HL-60/S4 treated with retinoic acid at 250 ng/mL for 4 days and 3 days (cell line): ENCODE results near the gene SALL3.

ENCODE experiments used
- in situ Hi-C: fragments of 300-500 bp; cut with MboI; formaldehyde crosslinking; loops from 2 replicates; pipeline ENCODE4 v1.7.0; 2022; ENCODE audit warnings: low sequenced_read_pairs

Gene SALL3

DNA sequence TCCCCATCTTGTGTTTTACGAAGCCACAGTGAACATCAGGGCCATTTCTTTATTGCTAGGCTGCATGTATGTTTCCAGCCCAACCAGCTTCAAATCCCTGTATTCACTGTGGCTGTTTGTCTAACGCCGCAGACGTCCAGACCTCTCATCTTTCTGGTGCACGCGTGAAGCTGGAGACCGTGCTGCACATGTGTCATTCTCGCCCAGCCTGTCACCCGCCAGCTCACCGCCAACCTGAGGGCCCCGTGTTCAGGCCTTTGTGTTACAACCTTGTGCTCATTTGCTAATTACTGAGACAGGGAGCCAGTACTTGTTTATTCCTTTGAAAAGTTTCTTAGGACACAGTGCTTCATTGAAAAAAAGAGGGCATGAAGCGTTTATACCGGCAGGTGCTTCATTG, 21.4 kb downstream of the SALL3 start:
- in situ Hi-C loops, result no loop called here

DNA sequence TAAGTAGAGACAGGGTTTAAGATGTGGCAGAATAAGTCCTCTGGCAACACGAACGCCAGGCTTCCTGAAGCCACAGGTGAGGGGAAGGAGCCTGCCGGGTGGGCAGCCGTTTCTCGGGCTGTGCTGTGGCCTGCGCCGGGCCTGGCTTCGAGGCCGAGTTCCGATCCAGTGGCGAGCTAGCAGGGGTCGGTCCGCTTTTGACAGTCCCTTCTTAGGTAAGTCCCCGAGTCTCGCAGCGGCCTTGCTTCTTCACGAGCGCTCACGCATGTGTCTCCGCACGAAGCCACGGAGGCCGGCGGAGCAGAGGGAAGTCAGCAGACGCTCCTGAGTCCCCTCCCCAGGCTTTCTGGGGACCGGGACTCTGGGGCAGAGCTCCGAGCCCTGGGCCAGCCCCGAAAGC, 26.0 kb downstream of the SALL3 start:
- in situ Hi-C loops, result no loop called here

DNA sequence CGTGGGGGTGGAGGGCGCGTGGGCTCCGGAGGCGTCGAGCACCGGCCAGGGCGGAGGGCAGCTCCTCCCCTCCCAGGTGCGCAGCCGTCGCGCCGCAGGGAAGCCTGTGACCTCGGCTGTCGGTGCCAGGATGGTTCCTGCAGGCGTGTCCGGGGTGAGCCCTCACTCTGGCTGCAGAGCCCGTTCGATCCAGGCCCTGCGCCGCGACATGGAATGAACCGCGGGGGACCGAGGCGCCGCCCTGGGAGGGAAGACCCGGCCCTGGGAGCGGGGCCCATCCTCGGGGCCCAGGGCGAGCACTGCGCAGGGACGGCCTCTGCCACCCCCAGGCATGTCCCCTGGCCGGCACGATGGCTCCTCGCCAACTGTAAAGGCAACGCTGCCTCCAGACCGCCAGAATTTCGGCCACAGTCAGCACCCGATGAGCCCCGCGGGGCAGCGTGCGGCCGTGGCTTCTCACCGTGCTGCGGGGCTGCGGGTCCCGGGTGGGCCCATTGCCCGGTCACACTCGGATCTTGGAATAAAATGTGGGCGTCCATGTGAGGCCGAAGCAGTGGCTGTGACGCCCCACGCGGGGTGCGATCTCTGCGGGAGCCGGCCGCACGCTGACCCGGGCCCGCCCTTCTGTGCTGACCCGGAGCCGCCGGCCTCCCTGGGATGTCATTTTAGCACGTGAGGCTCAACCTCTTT, 26.6 kb downstream of the SALL3 start:
- in situ Hi-C loops, result no loop called here

DNA sequence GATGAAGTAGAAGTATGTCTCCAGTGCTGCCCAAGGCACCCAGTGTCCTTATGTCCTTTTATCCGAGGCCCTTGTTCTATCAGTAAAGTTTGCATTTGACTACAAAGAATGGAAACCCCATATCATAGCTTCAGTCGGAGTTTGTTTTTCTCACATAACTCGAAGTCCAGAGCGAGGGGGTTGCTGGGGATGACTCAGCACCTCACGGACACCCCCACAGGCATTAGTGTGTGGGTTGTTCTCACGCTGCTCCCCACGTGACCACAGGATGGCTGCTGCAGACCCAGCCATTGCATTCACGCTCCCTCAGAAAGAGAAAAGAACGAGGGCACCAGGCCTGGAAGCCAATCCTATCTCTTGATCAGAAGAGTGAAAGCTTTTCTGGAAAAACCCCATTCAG, 27.8 kb downstream of the SALL3 start:
- in situ Hi-C loops, result no loop called here

GRCh38 chr18:79008356-79008940, 28.8 kb downstream of the SALL3 start:
- in situ Hi-C loops, result no loop called here

DNA sequence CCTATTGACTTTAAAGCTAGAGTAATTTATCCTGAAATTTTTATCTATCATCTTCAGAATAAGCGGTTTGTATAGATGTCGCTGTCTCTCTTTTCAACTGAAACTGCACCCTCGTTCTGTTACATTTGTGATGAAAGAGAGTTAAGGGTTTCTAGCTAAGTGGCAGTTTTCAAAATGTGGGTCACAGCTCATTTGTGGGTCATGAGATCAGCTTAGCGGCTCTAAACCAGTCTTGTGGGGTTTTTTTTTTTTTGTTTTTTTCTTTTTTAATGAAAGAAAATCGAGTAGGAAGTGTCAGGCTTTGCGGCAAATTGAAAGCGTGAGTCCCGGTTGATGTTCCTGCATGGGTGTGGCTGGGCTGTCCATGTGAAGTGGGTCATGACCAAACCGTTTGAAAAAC, 31.2 kb downstream of the SALL3 start:
- in situ Hi-C loops, result no loop called here

GRCh38 chr18:79011300-79011870, 31.8 kb downstream of the SALL3 start:
- in situ Hi-C loops, result no loop called here

DNA sequence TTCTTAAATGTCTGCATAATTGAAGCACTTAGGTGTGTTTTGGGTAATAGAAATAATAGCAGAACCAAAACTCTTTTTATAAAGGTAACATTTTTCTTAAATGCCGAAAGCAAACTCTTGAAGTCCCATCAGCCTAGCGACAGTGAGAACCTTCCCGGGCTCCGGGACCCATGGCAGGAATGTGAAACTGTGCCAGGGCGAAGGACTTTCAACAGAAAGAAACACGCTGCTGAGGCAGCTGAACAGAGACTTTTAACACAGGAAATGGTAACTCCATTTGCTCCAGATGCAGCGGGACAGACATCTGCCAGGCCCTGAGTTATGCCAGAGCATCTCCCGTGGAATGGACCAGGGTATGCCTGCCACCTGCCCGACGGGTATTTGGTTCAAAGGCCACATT, 34.3 kb downstream of the SALL3 start:
- in situ Hi-C loops, result no loop called here

DNA sequence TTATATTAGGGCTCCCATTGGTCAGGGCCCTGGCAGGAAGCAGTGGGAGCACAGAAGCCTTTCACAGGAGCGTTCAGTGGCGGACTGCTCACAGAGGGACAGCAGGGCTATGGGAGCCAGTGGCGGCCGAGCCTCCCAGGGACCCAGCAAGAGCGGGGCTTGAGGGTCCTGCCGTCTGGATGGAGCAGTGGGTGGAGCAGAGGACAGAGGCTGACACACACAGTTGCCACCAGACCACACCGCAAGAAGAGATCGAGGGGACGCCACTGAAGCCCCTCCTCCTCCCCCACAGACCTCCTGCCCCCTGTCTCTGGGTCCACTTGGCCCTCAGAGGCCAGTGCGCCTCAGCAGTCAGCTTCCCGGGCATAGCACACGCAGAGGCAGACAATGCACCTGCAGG, 39.3 kb downstream of the SALL3 start:
- in situ Hi-C loops, result no loop called here

DNA sequence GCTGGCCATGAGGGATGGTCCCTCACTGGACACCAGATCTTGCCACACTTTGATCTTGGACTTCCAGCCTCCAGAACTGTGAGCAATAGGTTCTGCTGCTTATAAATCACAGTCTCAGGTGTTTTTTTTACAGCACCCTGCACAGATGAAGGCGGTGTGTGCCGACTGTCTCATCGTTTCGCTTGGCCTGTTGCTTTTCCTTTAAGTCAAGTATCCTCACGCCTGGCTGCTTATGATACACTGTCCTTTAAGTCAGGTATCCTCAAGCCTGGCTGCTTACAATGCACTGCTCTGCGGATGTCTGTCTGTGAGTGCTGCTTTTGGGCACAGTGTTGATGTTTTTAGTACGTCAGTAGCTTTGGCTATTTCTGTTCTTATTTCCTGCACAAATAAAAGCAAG, 40.3 kb downstream of the SALL3 start:
- in situ Hi-C loops, result no loop called here

- in situ Hi-C loops, result no loop called here
Measured at GRCh38 chr18:79022603-79023002, 43.0 kb downstream of the SALL3 start.

- in situ Hi-C loops, result no loop called here
Measured at GRCh38 chr18:79026491-79026890, 46.9 kb downstream of the SALL3 start.

GRCh38 chr18:79030680-79031079, 51.1 kb downstream of the SALL3 start:
- in situ Hi-C loops, result no loop called here

- in situ Hi-C loops, result no loop called here
Measured at GRCh38 chr18:79042276-79042675, 62.7 kb downstream of the SALL3 start.

DNA sequence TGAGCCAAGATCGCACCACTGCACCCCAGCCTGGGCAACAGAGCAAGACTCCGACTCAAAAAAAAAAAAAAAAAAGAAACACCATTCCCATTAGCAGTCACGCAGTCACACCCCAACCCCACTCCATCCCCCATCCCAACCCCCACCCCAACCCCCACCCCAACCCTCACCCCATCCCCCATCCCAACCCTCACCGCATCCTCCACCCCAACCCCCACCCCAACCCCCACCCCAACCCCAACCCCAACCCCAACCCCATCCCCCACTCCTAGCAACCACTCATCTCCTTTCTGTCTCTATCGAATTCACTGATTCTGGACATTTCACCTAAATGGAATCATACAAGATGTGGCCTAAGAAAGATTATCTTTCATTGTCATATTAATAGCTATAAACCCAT, 63.7 kb downstream of the SALL3 start:
- in situ Hi-C loops, result no loop called here

DNA sequence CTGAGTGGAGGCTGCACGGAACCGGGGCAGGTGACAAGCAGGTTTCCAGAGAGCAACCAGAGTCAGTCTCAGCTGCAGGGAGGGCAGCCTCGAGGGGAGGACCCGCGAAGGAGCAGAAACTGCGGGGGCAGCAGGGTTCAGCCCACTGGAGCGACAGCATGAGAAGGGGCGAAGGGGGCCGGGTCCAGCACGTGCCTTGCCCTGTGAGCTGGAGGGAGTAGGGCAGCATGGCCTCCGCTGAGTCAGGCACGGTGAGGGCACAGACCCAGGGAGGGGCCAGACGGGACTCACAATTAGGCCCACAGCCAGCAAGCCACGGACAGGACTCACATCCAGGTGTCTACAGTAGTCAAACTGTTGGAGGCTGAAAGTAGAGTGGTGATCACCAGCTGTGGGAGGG, 66.9 kb downstream of the SALL3 start:
- in situ Hi-C loops, result no loop called here

DNA sequence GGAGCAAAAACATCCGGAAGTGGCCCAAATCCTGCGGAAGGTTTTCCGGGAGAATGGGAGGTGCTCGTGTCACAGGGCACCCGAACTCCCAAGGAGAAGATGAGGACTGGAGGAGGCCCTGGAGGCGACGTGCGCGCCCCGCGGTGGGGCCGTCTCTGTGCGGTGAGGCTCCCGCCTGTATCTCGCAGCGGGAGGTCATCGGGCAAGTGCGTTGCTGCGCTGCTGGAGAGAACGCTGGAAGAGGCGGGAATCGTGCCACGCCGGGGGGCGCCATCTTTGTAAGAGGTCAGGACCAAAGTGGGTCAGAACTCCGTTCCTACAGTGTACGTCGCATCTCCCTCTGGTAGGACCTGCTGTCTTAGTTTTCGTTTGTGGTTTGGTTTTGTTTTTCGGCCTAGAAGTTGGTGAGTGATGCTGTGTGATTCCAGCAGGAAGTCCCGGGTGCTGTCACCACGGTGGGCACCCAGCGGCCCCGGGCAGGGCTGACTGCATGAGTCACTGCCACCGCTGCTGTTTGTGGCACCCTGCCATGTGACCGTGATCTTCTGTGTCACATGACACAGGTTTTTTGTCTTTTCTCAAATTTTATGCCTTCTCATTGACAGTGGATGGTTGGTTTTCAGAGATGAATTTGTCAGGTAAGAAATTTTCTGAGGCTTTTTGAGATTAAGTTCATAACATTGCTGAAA, 68.1 kb downstream of the SALL3 start:
- in situ Hi-C loops, result no loop called here

- in situ Hi-C loops, result no loop called here
Measured at GRCh38 chr18:79048245-79048632, 68.6 kb downstream of the SALL3 start.

GRCh38 chr18:79049506-79049905, 69.9 kb downstream of the SALL3 start:
- in situ Hi-C loops, result no loop called here
